H9 (cell line): ENCODE measurements around the gene ZNF793. TPM values are rescaled to one million over a fixed set of nuclear protein-coding genes. Genes with fewer than 3 reads are reported as not detected.

ENCODE experiments used
- DNase-seq: peaks from one replicate; pipeline ENCODE4 v3.0.0-alpha.2; 2017
- H2AFZ ChIP-seq: one replicate; pipeline ENCODE4 v1.6.1; 2013; ENCODE audit warnings: mild to moderate bottlenecking, low read length, control low read depth, moderate library complexity
- H2AK5ac ChIP-seq: 2 replicates; pipeline ENCODE4 v1.6.1; 2013; ENCODE audit warnings: low read length, control low read depth, mixed read lengths; ENCODE audit not compliant: insufficient read length
- H2BK120ac ChIP-seq: one replicate; pipeline ENCODE4 v1.6.1; 2013; ENCODE audit warnings: low read depth, mild to moderate bottlenecking, low read length, control low read depth, inconsistent platforms; ENCODE audit not compliant: poor library complexity, severe bottlenecking
- H2BK12ac ChIP-seq: 2 replicates; pipeline ENCODE4 v1.6.1; 2013; ENCODE audit warnings: low read length, control low read depth, mixed read lengths, low read depth; ENCODE audit not compliant: insufficient read length
- H2BK15ac ChIP-seq: 2 replicates; pipeline ENCODE4 v1.6.1; 2013; ENCODE audit warnings: low read depth, low read length, control low read depth
- H2BK20ac ChIP-seq: one replicate; pipeline ENCODE4 v1.6.1; 2013; ENCODE audit warnings: low read depth, mild to moderate bottlenecking, low read length, control low read depth, inconsistent platforms; ENCODE audit not compliant: poor library complexity, severe bottlenecking
- H2BK5ac ChIP-seq: 2 replicates; pipeline ENCODE4 v1.6.1; 2013; ENCODE audit warnings: low read length, control low read depth, mixed read lengths; ENCODE audit not compliant: insufficient read length
- H3K14ac ChIP-seq: 2 replicates; pipeline ENCODE4 v1.6.1; 2013; ENCODE audit warnings: low read length, control low read depth; ENCODE audit not compliant: insufficient read depth
- H3K18ac ChIP-seq: 2 replicates; pipeline ENCODE4 v1.6.1; 2013; ENCODE audit warnings: low read depth, mild to moderate bottlenecking, mixed read lengths, low read length, control low read depth; ENCODE audit not compliant: insufficient read length
- H3K23ac ChIP-seq: 2 replicates; pipeline ENCODE4 v1.6.1; 2013; ENCODE audit warnings: low read length, control low read depth, mixed read lengths, low read depth; ENCODE audit not compliant: insufficient read length
- H3K23me2 ChIP-seq: 2 replicates; pipeline ENCODE4 v1.6.1; 2013; ENCODE audit warnings: low read depth, mild to moderate bottlenecking, mixed read lengths, low read length, control low read depth; ENCODE audit not compliant: insufficient read length, poor library complexity, severe bottlenecking
- H3K27ac ChIP-seq: 2 replicates; pipeline ENCODE4 v1.5.1; 2013; ENCODE audit warnings: low read length, control low read depth, mixed read lengths, low read depth; ENCODE audit not compliant: insufficient read length
- H3K27me3 ChIP-seq: 2 replicates; pipeline ENCODE4 v1.6.1; 2013; ENCODE audit warnings: low read length, control low read depth, inconsistent platforms; ENCODE audit not compliant: insufficient read depth
- H3K4ac ChIP-seq: 2 replicates; pipeline ENCODE4 v1.6.1; 2013; ENCODE audit warnings: low read depth, mild to moderate bottlenecking, control low read depth, inconsistent platforms, low read length, moderate library complexity
- H3K4me1 ChIP-seq: 2 replicates; pipeline ENCODE4 v1.6.1; 2013; ENCODE audit warnings: low read length, control low read depth, inconsistent platforms; ENCODE audit not compliant: insufficient read depth
- H3K4me2 ChIP-seq: 2 replicates; pipeline ENCODE4 v1.6.1; 2013; ENCODE audit warnings: low read length, control low read depth, mixed read lengths; ENCODE audit not compliant: insufficient read length, insufficient read depth
- H3K56ac ChIP-seq: 2 replicates; pipeline ENCODE4 v1.6.1; 2013; ENCODE audit warnings: low read depth, mild to moderate bottlenecking, mixed read lengths, low read length, control low read depth; ENCODE audit not compliant: insufficient read length
- H3K79me1 ChIP-seq: 2 replicates; pipeline ENCODE4 v1.6.1; 2013; ENCODE audit warnings: low read depth, mild to moderate bottlenecking, moderate library complexity, low read length, control low read depth, inconsistent platforms; ENCODE audit not compliant: insufficient read depth, poor library complexity, severe bottlenecking
- H3K79me2 ChIP-seq: 2 replicates; pipeline ENCODE4 v1.6.1; 2013; ENCODE audit warnings: low read length, control low read depth, inconsistent platforms; ENCODE audit not compliant: insufficient read depth
- H3K9ac ChIP-seq: 2 replicates; pipeline ENCODE4 v1.6.1; 2013; ENCODE audit warnings: low read length, control low read depth, mixed read lengths; ENCODE audit not compliant: insufficient read length; ENCODE audit errors: extremely low read depth
- H3K9me3 ChIP-seq: one replicate; pipeline ENCODE4 v1.6.1; 2013; ENCODE audit warnings: low read depth, low read length, inconsistent platforms; ENCODE audit not compliant: control insufficient read depth
- H3T11ph ChIP-seq: one replicate; pipeline ENCODE4 v1.6.1; 2013; ENCODE audit warnings: mild to moderate bottlenecking, low read length, control low read depth, inconsistent platforms
- H4K20me1 ChIP-seq: one replicate; pipeline ENCODE4 v1.6.1; 2013; ENCODE audit not compliant: control insufficient read depth, insufficient read length, insufficient read depth
- H4K5ac ChIP-seq: 2 replicates; pipeline ENCODE4 v1.6.1; 2013; ENCODE audit warnings: low read depth, mild to moderate bottlenecking, mixed read lengths, low read length, control low read depth; ENCODE audit not compliant: insufficient read length
- H4K8ac ChIP-seq: replicated peaks from 2 replicates; pipeline ENCODE4 v1.6.1; 2013; ENCODE audit warnings: low read length, control low read depth, mixed read lengths, low read depth; ENCODE audit not compliant: insufficient read length
- H4K91ac ChIP-seq: 2 replicates; pipeline ENCODE4 v1.6.1; 2013; ENCODE audit warnings: low read depth, mild to moderate bottlenecking, moderate library complexity, mixed read lengths, low read length, control low read depth; ENCODE audit not compliant: insufficient read length
- H3K27ac Mint-ChIP-seq, 3 experiments: 2 replicates in 2 of 3; 3 replicates in 1 of 3; pipeline ENCODE4 v1.8.0; 2020 to 2021; ENCODE audit warnings: mixed read lengths in 3 of 3, mild to moderate bottlenecking in 1 of 3, moderate library complexity in 1 of 3
- H3K27me3 Mint-ChIP-seq: 2 replicates; pipeline ENCODE4 v1.8.0; 2021; ENCODE audit warnings: low read depth, mild to moderate bottlenecking, moderate library complexity, mixed read lengths
- H3K36me3 Mint-ChIP-seq, 3 experiments: 2 replicates in 2 of 3; 3 replicates in 1 of 3; pipeline ENCODE4 v1.8.0; 2020 to 2021; ENCODE audit warnings: low read depth in 3 of 3, mixed read lengths in 3 of 3; ENCODE audit not compliant: insufficient read depth in 1 of 3
- H3K4me1 Mint-ChIP-seq, 2 experiments: 2 replicates each; pipeline ENCODE4 v1.8.0; 2020; ENCODE audit warnings: mixed read lengths in 2 of 2
- H3K4me3 Mint-ChIP-seq, 2 experiments: 2 replicates in 1 of 2; 3 replicates in 1 of 2; pipeline ENCODE4 v1.8.0; 2020 to 2021; ENCODE audit warnings: mild to moderate bottlenecking in 2 of 2, mixed read lengths in 2 of 2, moderate library complexity in 1 of 2
- H3K9me3 Mint-ChIP-seq, 2 experiments: 2 replicates in 1 of 2; 3 replicates in 1 of 2; pipeline ENCODE4 v1.8.0; 2020; ENCODE audit warnings: mild to moderate bottlenecking in 2 of 2, mixed read lengths in 2 of 2, moderate library complexity in 1 of 2
- WGBS: extraction: QIAGEN DNeasy Blood & Tissue Kit; methylation state at CpG from one replicate; pipeline ENCODE4 v1.1.7; 2013; ENCODE audit warnings: missing lambda C conversion rate, low lambda C conversion rate, mixed read lengths; ENCODE audit not compliant: insufficient read length; ENCODE audit errors: extremely low coverage; 5-methylcytosine and 5-hydroxymethylcytosine counted together
- total RNA-seq: library from RNA; stranded (reverse); gene quantifications from 2 replicates; pipeline ENCODE4 v1.2.1, GENCODE V29; 2021
- TF ChIP-seq, protein P1 (sequence below): fragments of 200-600 bp; sonication (generic); conservative IDR thresholded peaks from 3 replicates; pipeline ENCODE4 v1.8.0; 2021; ENCODE audit warnings: antibody characterized with exemption, mild to moderate bottlenecking

Gene ZNF793
- total RNA-seq, 1 experiment from 2014 or later = 17.1 TPM

DNA sequence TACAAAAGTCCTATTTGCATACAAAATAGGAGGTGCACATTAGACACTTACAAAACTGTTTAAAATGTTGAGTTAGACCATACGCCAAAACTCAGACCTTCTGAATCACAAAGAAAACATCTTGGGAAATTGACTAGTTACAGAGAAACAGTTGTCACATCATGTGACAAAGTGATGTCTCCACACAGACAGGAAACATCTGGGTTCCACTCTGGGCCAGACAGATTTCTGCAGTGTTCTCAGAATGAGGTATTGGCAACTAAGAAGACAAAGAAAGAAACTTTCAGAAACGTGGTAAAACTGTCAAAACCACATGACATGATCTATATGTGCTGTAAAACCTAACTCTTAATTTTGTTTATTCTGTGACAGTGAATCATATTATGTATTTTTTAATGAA is 6.7 kb downstream of the ZNF793 start:
- Mint-ChIP-seq H3K4me3 (no peak overlapping the region), H3K27ac (no peak overlapping the region), H3K9me3 (peaks cover 0 to 26% of the 10 kb centered on the region in 2 experiments; a peak in 3 of 5 replicates), H3K27me3 (no peaks in the 10 kb centered on the region), H3K4me1 (no peaks in the 10 kb centered on the region), H3K36me3 (peaks cover 56 to 65% (median 62%) of the 10 kb centered on the region in 3 experiments)
- H3K4me2 ChIP-seq = no peak overlapping the region
- no peak for DNase-seq
- H3K4me1 ChIP-seq = no peaks in the 10 kb centered on the region
- H3K79me1 ChIP-seq = no peaks in the 10 kb centered on the region
- no peak overlapping the region for H4K91ac ChIP-seq
- H3K79me2 ChIP-seq = no peaks in the 10 kb centered on the region
- H2BK15ac ChIP-seq = no peak overlapping the region
- H3K9me3 ChIP-seq = no peaks in the 10 kb centered on the region
- H4K8ac ChIP-seq = no peak overlapping the region
- H2BK5ac ChIP-seq = no peak overlapping the region
- H4K20me1 ChIP-seq = no peaks in the 10 kb centered on the region
- no peak overlapping the region for H3K9ac ChIP-seq
- H3K27ac ChIP-seq = no peak overlapping the region
- no peak overlapping the region for H3K18ac ChIP-seq
- H3K23ac ChIP-seq = no peak overlapping the region
- H4K5ac ChIP-seq = no peak overlapping the region
- H3K23me2 ChIP-seq = no peaks in the 10 kb centered on the region
- no peaks in the 10 kb centered on the region for H3K27me3 ChIP-seq
- no peak overlapping the region for H3T11ph ChIP-seq
- no peak overlapping the region for H2BK12ac ChIP-seq
- WGBS = no CpG with 5 or more reads among the region's 2 CpGs
- TF ChIP-seq, protein P1, sequence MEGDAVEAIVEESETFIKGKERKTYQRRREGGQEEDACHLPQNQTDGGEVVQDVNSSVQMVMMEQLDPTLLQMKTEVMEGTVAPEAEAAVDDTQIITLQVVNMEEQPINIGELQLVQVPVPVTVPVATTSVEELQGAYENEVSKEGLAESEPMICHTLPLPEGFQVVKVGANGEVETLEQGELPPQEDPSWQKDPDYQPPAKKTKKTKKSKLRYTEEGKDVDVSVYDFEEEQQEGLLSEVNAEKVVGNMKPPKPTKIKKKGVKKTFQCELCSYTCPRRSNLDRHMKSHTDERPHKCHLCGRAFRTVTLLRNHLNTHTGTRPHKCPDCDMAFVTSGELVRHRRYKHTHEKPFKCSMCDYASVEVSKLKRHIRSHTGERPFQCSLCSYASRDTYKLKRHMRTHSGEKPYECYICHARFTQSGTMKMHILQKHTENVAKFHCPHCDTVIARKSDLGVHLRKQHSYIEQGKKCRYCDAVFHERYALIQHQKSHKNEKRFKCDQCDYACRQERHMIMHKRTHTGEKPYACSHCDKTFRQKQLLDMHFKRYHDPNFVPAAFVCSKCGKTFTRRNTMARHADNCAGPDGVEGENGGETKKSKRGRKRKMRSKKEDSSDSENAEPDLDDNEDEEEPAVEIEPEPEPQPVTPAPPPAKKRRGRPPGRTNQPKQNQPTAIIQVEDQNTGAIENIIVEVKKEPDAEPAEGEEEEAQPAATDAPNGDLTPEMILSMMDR = no peak
- H2BK120ac ChIP-seq = no peak overlapping the region
- H3K4ac ChIP-seq = no peak overlapping the region
- H2AK5ac ChIP-seq = no peak overlapping the region
- no peak overlapping the region for H2BK20ac ChIP-seq
- H3K56ac ChIP-seq = no peak overlapping the region
- H3K14ac ChIP-seq = no peak overlapping the region
- H2AFZ ChIP-seq = no peak overlapping the region
